ENCODE measurements around the gene ADAT1. TPM values are rescaled to one million over a fixed set of nuclear protein-coding genes. Genes with fewer than 3 reads are reported as not detected.
A peak's percentile ranks its signal among the peaks of the same experiment; 100 is the strongest.

ADAT1 gene
- total RNA-seq, 1 experiment from 2014 or later: 90.4 TPM

DNA sequence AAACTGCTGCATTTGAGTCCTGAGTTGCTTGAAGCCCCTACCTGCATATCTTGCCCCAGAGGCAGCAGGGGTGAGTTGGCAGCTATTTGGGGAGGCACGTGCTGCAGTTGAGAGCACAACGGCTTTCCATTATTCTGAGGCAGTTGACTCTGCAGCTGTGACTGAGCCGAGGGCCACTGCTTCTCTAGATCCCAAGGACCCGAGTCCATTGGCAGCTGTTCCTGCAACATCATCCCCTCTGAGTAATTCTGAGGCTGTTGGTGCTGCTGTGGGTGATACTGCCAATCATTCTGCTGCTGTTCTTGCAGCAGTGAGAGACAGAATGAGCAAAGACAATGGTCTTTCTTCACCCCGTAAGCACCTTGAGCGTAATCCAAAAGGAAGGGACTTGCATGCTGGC lies 37.2 kb upstream of the ADAT1 start:
- CTCF ChIA-PET: interaction anchor here (0.8 kb wide), 1 partner anchor 9 kb away, joined by 5 read pairs; no protein-coding TSS in a partner anchor
- intact Hi-C loops (cut with micrococcal nuclease; ENCODE audit: unreplicated experiment): no loop called here
- DNase-seq: no peak
- H3K4me3 Mint-ChIP-seq (ENCODE audit: low read depth, unreplicated experiment): no peak overlapping the region
- BruUV-seq (replicated peaks): no TSS peak
- H3K9me3 Mint-ChIP-seq (ENCODE audit: low read depth, unreplicated experiment): no peaks in the 10 kb centered on the region
- H3K36me3 Mint-ChIP-seq (ENCODE audit: insufficient read depth, unreplicated experiment): peaks cover 17% of the 10 kb centered on the region
- no peak for TF ChIP-seq CTCF (IDR thresholded peaks at IDR 0.05; ENCODE audit: unreplicated experiment)
- no peak overlapping the region for H3K27ac Mint-ChIP-seq (ENCODE audit: unreplicated experiment)
- H3K4me1 Mint-ChIP-seq (ENCODE audit: low read depth, unreplicated experiment): no peaks in the 10 kb centered on the region
- no peaks in the 10 kb centered on the region for H3K27me3 Mint-ChIP-seq (ENCODE audit: unreplicated experiment)

DNA sequence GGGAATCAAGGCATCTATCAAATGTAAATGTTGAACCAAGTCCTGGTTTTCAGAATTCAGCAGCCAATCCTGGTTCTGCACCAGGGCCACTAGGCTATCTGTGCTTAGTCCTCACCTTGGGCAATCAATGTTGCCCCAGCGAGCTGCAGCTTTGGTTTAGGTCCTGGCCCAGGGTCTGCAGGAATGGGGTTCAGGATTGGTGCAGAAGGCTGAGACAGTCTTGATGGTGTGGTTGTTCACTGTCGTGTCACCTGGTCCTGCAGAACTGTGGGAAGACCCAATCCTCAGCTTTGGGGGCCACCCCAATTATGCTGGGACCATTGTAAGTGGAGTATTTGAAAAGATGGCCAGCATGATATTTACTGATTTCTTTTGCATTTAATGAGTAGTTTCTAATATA lies 35.1 kb upstream of the ADAT1 start:
- H3K27ac Mint-ChIP-seq (ENCODE audit: unreplicated experiment): no peak overlapping the region
- H3K27me3 Mint-ChIP-seq (ENCODE audit: unreplicated experiment): no peaks in the 10 kb centered on the region
- BruUV-seq (replicated peaks): no TSS peak
- no peak overlapping the region for H3K4me3 Mint-ChIP-seq (ENCODE audit: low read depth, unreplicated experiment)
- DNase-seq: no peak
- peaks cover 17% of the 10 kb centered on the region for H3K36me3 Mint-ChIP-seq (ENCODE audit: insufficient read depth, unreplicated experiment)
- TF ChIP-seq CTCF (IDR thresholded peaks at IDR 0.05; ENCODE audit: unreplicated experiment): no peak
- no peaks in the 10 kb centered on the region for H3K9me3 Mint-ChIP-seq (ENCODE audit: low read depth, unreplicated experiment)
- intact Hi-C loops (cut with micrococcal nuclease; ENCODE audit: unreplicated experiment): no loop called here
- CTCF ChIA-PET: no interaction called here
- H3K4me1 Mint-ChIP-seq (ENCODE audit: low read depth, unreplicated experiment): peaks cover under 1% of the 10 kb centered on the region

DNA sequence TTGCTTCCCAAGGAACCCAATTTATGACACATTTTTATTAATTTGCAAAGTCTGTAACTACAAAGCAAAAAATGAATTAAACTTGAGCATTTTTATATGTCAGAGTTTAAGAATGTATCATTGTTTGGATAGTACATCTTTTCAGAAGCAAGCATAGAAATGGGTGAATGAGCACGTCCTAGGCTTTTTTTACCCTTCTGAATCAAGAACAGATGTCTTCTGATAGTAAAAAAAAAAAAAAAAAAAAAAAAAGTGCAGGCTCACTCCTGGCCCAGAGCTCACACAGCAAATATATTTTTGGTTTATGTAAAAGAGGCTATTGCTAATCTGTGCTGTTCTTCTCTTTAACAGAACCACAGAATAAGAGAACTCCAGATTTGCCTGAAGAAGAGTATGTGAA lies 30.8 kb upstream of the ADAT1 start:
- CTCF ChIA-PET: no interaction called here
- no peak overlapping the region for H3K27ac Mint-ChIP-seq (ENCODE audit: unreplicated experiment)

GRCh38 chr16:75648265-75649076 lies 25.4 kb upstream of the ADAT1 start:
- Mint-ChIP-seq H3K9me3 (ENCODE audit: low read depth, unreplicated experiment) (no peaks in the 10 kb centered on the region), H3K27me3 (ENCODE audit: unreplicated experiment) (no peaks in the 10 kb centered on the region), H3K4me3 (ENCODE audit: low read depth, unreplicated experiment) (peak overlapping the region; percentile 99), H3K36me3 (ENCODE audit: insufficient read depth, unreplicated experiment) (peaks cover 53% of the 10 kb centered on the region), H3K27ac (ENCODE audit: unreplicated experiment) (peak overlapping the region; percentile 93), H3K4me1 (ENCODE audit: low read depth, unreplicated experiment) (peaks cover 49% of the 10 kb centered on the region)
- no peak for TF ChIP-seq CTCF (IDR thresholded peaks at IDR 0.05; ENCODE audit: unreplicated experiment)
- intact Hi-C loops (cut with micrococcal nuclease; ENCODE audit: unreplicated experiment): loop anchor here (10.0 kb wide), 1 partner anchor 1526 kb away; no protein-coding TSS in a partner anchor
- no TSS peak for BruUV-seq (replicated peaks)
- peak; percentile 86 for DNase-seq
- CTCF ChIA-PET: interaction anchor here (1.0 to 1.8 kb wide), 4 partner anchors 25 to 307 kb away, joined by 3 to 5 read pairs (median 4); partner anchors contain the start of gene ADAT1

More for the DNA sequence above, 30.8 kb upstream of the ADAT1 start:
- intact Hi-C loops (cut with micrococcal nuclease; ENCODE audit: unreplicated experiment): no loop called here
- no peak for TF ChIP-seq CTCF (IDR thresholded peaks at IDR 0.05; ENCODE audit: unreplicated experiment)
- Mint-ChIP-seq H3K36me3 (ENCODE audit: insufficient read depth, unreplicated experiment) (peaks cover 28% of the 10 kb centered on the region), H3K27me3 (ENCODE audit: unreplicated experiment) (no peaks in the 10 kb centered on the region), H3K4me3 (ENCODE audit: low read depth, unreplicated experiment) (no peak overlapping the region), H3K4me1 (ENCODE audit: low read depth, unreplicated experiment) (peaks cover 31% of the 10 kb centered on the region), H3K9me3 (ENCODE audit: low read depth, unreplicated experiment) (no peaks in the 10 kb centered on the region)
- no TSS peak for BruUV-seq (replicated peaks)
- no peak for DNase-seq

All from Calu3 (cell line).